ENCODE data around the gene RNF180. TPM values are rescaled to one million over a fixed set of nuclear protein-coding genes. Genes with fewer than 3 reads are reported as not detected.
"Not testable (repeated sequence)": the region's sequence is repeated elsewhere in the genome, so short reads cannot be mapped to it uniquely, and the experiment has no call there.

Gene RNF180
- polyA plus RNA-seq, 2 of the 4 experiments (the other 2 are of a cell fraction) = 0.14 to 0.50 TPM

- FAIRE-seq (no peak), DNase-seq (ENCODE audit: low read depth in 1 of 2, low spot score in 1 of 2) (no peak), ATAC-seq (no peak)
- Histone ChIP-seq H3K4me2 (no peak overlapping the region), H3K27ac (no peak overlapping the region), H3K9me3 (no peaks in the 10 kb centered on the region; the same call in 2 of the 3 replicates), H3K4me1 (no peaks in the 10 kb centered on the region), H3K4me3 (no peak overlapping the region)
- WGBS (ENCODE audit: missing lambda C conversion rate) = 4% methylated on average over 3 of the region's 3 CpGs
- TF ChIP-seq TFCP2L1 (CRISPR knock-in tag; IDR thresholded peaks at IDR 0.05) (no peak), CTCF (IDR thresholded peaks at IDR 0.05) (no peak), HOXB13 (CRISPR knock-in tag; IDR thresholded peaks at IDR 0.05; ENCODE audit: low read depth) (no peak), CBX2 (IDR thresholded peaks at IDR 0.05; ENCODE audit: borderline replicate concordance, low read depth) (no peak), MYC (IDR thresholded peaks at IDR 0.05; ENCODE audit: borderline replicate concordance, low read length) (no peak), KDM1A (IDR thresholded peaks at IDR 0.05; ENCODE audit: low read depth) (no peak), ATOH8 (CRISPR knock-in tag; IDR thresholded peaks at IDR 0.05; ENCODE audit: low read depth) (no peak), FOXS1 (CRISPR knock-in tag; IDR thresholded peaks at IDR 0.05) (no peak), CEBPB (IDR thresholded peaks at IDR 0.05) (no peak), CHD2 (IDR thresholded peaks at IDR 0.05; ENCODE audit: low read length, partially characterized antibody) (no peak), PHF8 (IDR thresholded peaks at IDR 0.05; ENCODE audit: borderline replicate concordance, low read depth) (no peak), CBX8 (IDR thresholded peaks at IDR 0.05) (no peak), E2F6 (IDR thresholded peaks at IDR 0.05; ENCODE audit: borderline replicate concordance, low read depth) (no peak), ZNF302 (CRISPR knock-in tag; IDR thresholded peaks at IDR 0.05) (no peak), SMC3 (IDR thresholded peaks at IDR 0.05) (no peak), HOXB5 (CRISPR knock-in tag; IDR thresholded peaks at IDR 0.05) (no peak), KDM5A (IDR thresholded peaks at IDR 0.05) (no peak), EHF (CRISPR knock-in tag; IDR thresholded peaks at IDR 0.05) (no peak)
- ChIA-PET CTCF (no interaction called here), POLR2A (no interaction called here)
Measured at GRCh38 chr5:64364426-64364825, 198.8 kb downstream of the RNF180 start.

GRCh38 chr5:64384765-64385164 is 219.1 kb downstream of the RNF180 start:
- DNase-seq (ENCODE audit: low read depth in 1 of 2, low spot score in 1 of 2) = peak in 1 of 2 experiments; percentile 19
- H3K27ac ChIP-seq = no peak overlapping the region
- ChIA-PET CTCF (interaction anchor here (0.9 kb wide), 1 partner anchor 228 kb away, joined by 3 read pairs; no protein-coding TSS in a partner anchor), POLR2A (no interaction called here)
- no peak overlapping the region for H3K4me2 ChIP-seq
- no peak for FAIRE-seq
- no peaks in the 10 kb centered on the region for H3K9me3 ChIP-seq
- ATAC-seq = peak; percentile 54 to 71; a peak in 4 of 6 replicates
- no peaks in the 10 kb centered on the region for H3K4me1 ChIP-seq
- H3K4me3 ChIP-seq = no peak overlapping the region
- TF ChIP-seq POLR2A (IDR thresholded peaks at IDR 0.05; ENCODE audit: low read length) (no peak), RAD21 (conservative IDR thresholded peaks at IDR 0.05 in 1 of 2, IDR thresholded peaks at IDR 0.05 in 1 of 2) (peak in 1 of 2 experiments; percentile 12; a peak in 1 of 5 replicates), FOXS1 (CRISPR knock-in tag; IDR thresholded peaks at IDR 0.05) (no peak)

GRCh38 chr5:64397552-64397951 is 231.9 kb downstream of the RNF180 start:
- POLR2A ChIA-PET = no interaction called here

GRCh38 chr5:64398735-64399134 is 233.1 kb downstream of the RNF180 start:
- WGBS (ENCODE audit: missing lambda C conversion rate) = 30% methylated on average over 5 of the region's 5 CpGs
- H3K9me3 ChIP-seq; ATAC-seq; H3K27ac ChIP-seq; H3K4me3 ChIP-seq; DNase-seq (ENCODE audit: low read depth in 1 of 2, low spot score in 1 of 2); H3K4me2 ChIP-seq; H3K4me1 ChIP-seq; FAIRE-seq; POLR2A ChIA-PET; CTCF ChIA-PET: not testable (repeated sequence)

More at GRCh38 chr5:64397552-64397951, 231.9 kb downstream of the RNF180 start:
- no peak for FAIRE-seq
- Histone ChIP-seq H3K9me3 (no peaks in the 10 kb centered on the region; the same call in 2 of the 3 replicates), H3K4me1 (no peaks in the 10 kb centered on the region), H3K4me2 (no peak overlapping the region), H3K27ac (no peak overlapping the region), H3K4me3 (no peak overlapping the region)
- TF ChIP-seq MAFK (IDR thresholded peaks at IDR 0.05; ENCODE audit: partially characterized antibody) (peak; percentile 50), TP53 (CRISPR knock-in tag; IDR thresholded peaks at IDR 0.05) (no peak)
- no peak for ATAC-seq
- DNase-seq (ENCODE audit: low read depth in 1 of 2, low spot score in 1 of 2) = no peak
- WGBS (ENCODE audit: missing lambda C conversion rate) = 5% methylated on average over 1 of the region's 1 CpG
- CTCF ChIA-PET = no interaction called here

GRCh38 chr5:64407103-64407825 is 241.6 kb downstream of the RNF180 start:
- ATAC-seq; H3K4me1 ChIP-seq; H3K4me3 ChIP-seq; DNase-seq (ENCODE audit: low read depth in 1 of 2, low spot score in 1 of 2); H3K9me3 ChIP-seq; FAIRE-seq; H3K27ac ChIP-seq; CTCF ChIA-PET; POLR2A ChIA-PET; H3K4me2 ChIP-seq: not testable (repeated sequence)
- 0% methylated on average over 1 of the region's 5 CpGs for WGBS (ENCODE audit: missing lambda C conversion rate)

All from A549 (cell line).